H9 (cell line): ENCODE measurements around the gene CLEC2D. TPM values are rescaled to one million over a fixed set of nuclear protein-coding genes. Genes with fewer than 3 reads are reported as not detected.

Source experiments
- DNase-seq: peaks from one replicate; pipeline ENCODE4 v3.0.0-alpha.2; 2017
- H2AFZ ChIP-seq: one replicate; pipeline ENCODE4 v1.6.1; 2013; ENCODE audit warnings: mild to moderate bottlenecking, low read length, control low read depth, moderate library complexity
- H2AK5ac ChIP-seq: 2 replicates; pipeline ENCODE4 v1.6.1; 2013; ENCODE audit warnings: low read length, control low read depth, mixed read lengths; ENCODE audit not compliant: insufficient read length
- H2BK120ac ChIP-seq: one replicate; pipeline ENCODE4 v1.6.1; 2013; ENCODE audit warnings: low read depth, mild to moderate bottlenecking, low read length, control low read depth, inconsistent platforms; ENCODE audit not compliant: poor library complexity, severe bottlenecking
- H2BK12ac ChIP-seq: 2 replicates; pipeline ENCODE4 v1.6.1; 2013; ENCODE audit warnings: low read length, control low read depth, mixed read lengths, low read depth; ENCODE audit not compliant: insufficient read length
- H2BK15ac ChIP-seq: 2 replicates; pipeline ENCODE4 v1.6.1; 2013; ENCODE audit warnings: low read depth, low read length, control low read depth
- H2BK20ac ChIP-seq: one replicate; pipeline ENCODE4 v1.6.1; 2013; ENCODE audit warnings: low read depth, mild to moderate bottlenecking, low read length, control low read depth, inconsistent platforms; ENCODE audit not compliant: poor library complexity, severe bottlenecking
- H2BK5ac ChIP-seq: 2 replicates; pipeline ENCODE4 v1.6.1; 2013; ENCODE audit warnings: low read length, control low read depth, mixed read lengths; ENCODE audit not compliant: insufficient read length
- H3K14ac ChIP-seq: 2 replicates; pipeline ENCODE4 v1.6.1; 2013; ENCODE audit warnings: low read length, control low read depth; ENCODE audit not compliant: insufficient read depth
- H3K18ac ChIP-seq: 2 replicates; pipeline ENCODE4 v1.6.1; 2013; ENCODE audit warnings: low read depth, mild to moderate bottlenecking, mixed read lengths, low read length, control low read depth; ENCODE audit not compliant: insufficient read length
- H3K23ac ChIP-seq: 2 replicates; pipeline ENCODE4 v1.6.1; 2013; ENCODE audit warnings: low read length, control low read depth, mixed read lengths, low read depth; ENCODE audit not compliant: insufficient read length
- H3K23me2 ChIP-seq: 2 replicates; pipeline ENCODE4 v1.6.1; 2013; ENCODE audit warnings: low read depth, mild to moderate bottlenecking, mixed read lengths, low read length, control low read depth; ENCODE audit not compliant: insufficient read length, poor library complexity, severe bottlenecking
- H3K27ac ChIP-seq: 2 replicates; pipeline ENCODE4 v1.5.1; 2013; ENCODE audit warnings: low read length, control low read depth, mixed read lengths, low read depth; ENCODE audit not compliant: insufficient read length
- H3K27me3 ChIP-seq: 2 replicates; pipeline ENCODE4 v1.6.1; 2013; ENCODE audit warnings: low read length, control low read depth, inconsistent platforms; ENCODE audit not compliant: insufficient read depth
- H3K4ac ChIP-seq: 2 replicates; pipeline ENCODE4 v1.6.1; 2013; ENCODE audit warnings: low read depth, mild to moderate bottlenecking, control low read depth, inconsistent platforms, low read length, moderate library complexity
- H3K4me1 ChIP-seq: 2 replicates; pipeline ENCODE4 v1.6.1; 2013; ENCODE audit warnings: low read length, control low read depth, inconsistent platforms; ENCODE audit not compliant: insufficient read depth
- H3K4me2 ChIP-seq: 2 replicates; pipeline ENCODE4 v1.6.1; 2013; ENCODE audit warnings: low read length, control low read depth, mixed read lengths; ENCODE audit not compliant: insufficient read length, insufficient read depth
- H3K56ac ChIP-seq: 2 replicates; pipeline ENCODE4 v1.6.1; 2013; ENCODE audit warnings: low read depth, mild to moderate bottlenecking, mixed read lengths, low read length, control low read depth; ENCODE audit not compliant: insufficient read length
- H3K79me1 ChIP-seq: 2 replicates; pipeline ENCODE4 v1.6.1; 2013; ENCODE audit warnings: low read depth, mild to moderate bottlenecking, moderate library complexity, low read length, control low read depth, inconsistent platforms; ENCODE audit not compliant: insufficient read depth, poor library complexity, severe bottlenecking
- H3K79me2 ChIP-seq: 2 replicates; pipeline ENCODE4 v1.6.1; 2013; ENCODE audit warnings: low read length, control low read depth, inconsistent platforms; ENCODE audit not compliant: insufficient read depth
- H3K9ac ChIP-seq: 2 replicates; pipeline ENCODE4 v1.6.1; 2013; ENCODE audit warnings: low read length, control low read depth, mixed read lengths; ENCODE audit not compliant: insufficient read length; ENCODE audit errors: extremely low read depth
- H3K9me3 ChIP-seq: one replicate; pipeline ENCODE4 v1.6.1; 2013; ENCODE audit warnings: low read depth, low read length, inconsistent platforms; ENCODE audit not compliant: control insufficient read depth
- H3T11ph ChIP-seq: one replicate; pipeline ENCODE4 v1.6.1; 2013; ENCODE audit warnings: mild to moderate bottlenecking, low read length, control low read depth, inconsistent platforms
- H4K20me1 ChIP-seq: one replicate; pipeline ENCODE4 v1.6.1; 2013; ENCODE audit not compliant: control insufficient read depth, insufficient read length, insufficient read depth
- H4K5ac ChIP-seq: 2 replicates; pipeline ENCODE4 v1.6.1; 2013; ENCODE audit warnings: low read depth, mild to moderate bottlenecking, mixed read lengths, low read length, control low read depth; ENCODE audit not compliant: insufficient read length
- H4K8ac ChIP-seq: replicated peaks from 2 replicates; pipeline ENCODE4 v1.6.1; 2013; ENCODE audit warnings: low read length, control low read depth, mixed read lengths, low read depth; ENCODE audit not compliant: insufficient read length
- H4K91ac ChIP-seq: 2 replicates; pipeline ENCODE4 v1.6.1; 2013; ENCODE audit warnings: low read depth, mild to moderate bottlenecking, moderate library complexity, mixed read lengths, low read length, control low read depth; ENCODE audit not compliant: insufficient read length
- H3K27ac Mint-ChIP-seq, 3 experiments: 2 replicates in 2 of 3; 3 replicates in 1 of 3; pipeline ENCODE4 v1.8.0; 2020 to 2021; ENCODE audit warnings: mixed read lengths in 3 of 3, mild to moderate bottlenecking in 1 of 3, moderate library complexity in 1 of 3
- H3K27me3 Mint-ChIP-seq: 2 replicates; pipeline ENCODE4 v1.8.0; 2021; ENCODE audit warnings: low read depth, mild to moderate bottlenecking, moderate library complexity, mixed read lengths
- H3K36me3 Mint-ChIP-seq, 3 experiments: 2 replicates in 2 of 3; 3 replicates in 1 of 3; pipeline ENCODE4 v1.8.0; 2020 to 2021; ENCODE audit warnings: low read depth in 3 of 3, mixed read lengths in 3 of 3; ENCODE audit not compliant: insufficient read depth in 1 of 3
- H3K4me1 Mint-ChIP-seq, 2 experiments: 2 replicates each; pipeline ENCODE4 v1.8.0; 2020; ENCODE audit warnings: mixed read lengths in 2 of 2
- H3K4me3 Mint-ChIP-seq, 2 experiments: 2 replicates in 1 of 2; 3 replicates in 1 of 2; pipeline ENCODE4 v1.8.0; 2020 to 2021; ENCODE audit warnings: mild to moderate bottlenecking in 2 of 2, mixed read lengths in 2 of 2, moderate library complexity in 1 of 2
- H3K9me3 Mint-ChIP-seq, 2 experiments: 2 replicates in 1 of 2; 3 replicates in 1 of 2; pipeline ENCODE4 v1.8.0; 2020; ENCODE audit warnings: mild to moderate bottlenecking in 2 of 2, mixed read lengths in 2 of 2, moderate library complexity in 1 of 2
- CTCF ChIP-seq: fragments of 200-600 bp; sonication (generic); conservative IDR thresholded peaks from 3 replicates; pipeline ENCODE4 v1.8.0; 2021; ENCODE audit warnings: antibody characterized with exemption, mild to moderate bottlenecking
- WGBS: extraction: QIAGEN DNeasy Blood & Tissue Kit; methylation state at CpG from one replicate; pipeline ENCODE4 v1.1.7; 2013; ENCODE audit warnings: missing lambda C conversion rate, low lambda C conversion rate, mixed read lengths; ENCODE audit not compliant: insufficient read length; ENCODE audit errors: extremely low coverage; 5-methylcytosine and 5-hydroxymethylcytosine counted together
- total RNA-seq: library from RNA; stranded (reverse); gene quantifications from 2 replicates; pipeline ENCODE4 v1.2.1, GENCODE V29; 2021

CLEC2D gene
- total RNA-seq, 1 experiment from 2014 or later = 2.1 TPM

- Mint-ChIP-seq H3K27me3 (no peaks in the 10 kb centered on the region), H3K27ac (no peak overlapping the region), H3K9me3 (no peaks in the 10 kb centered on the region), H3K4me3 (no peak overlapping the region), H3K36me3 (no peaks in the 10 kb centered on the region), H3K4me1 (no peaks in the 10 kb centered on the region)
- H2BK20ac ChIP-seq = no peak overlapping the region
- no peaks in the 10 kb centered on the region for H3K23me2 ChIP-seq
- H3T11ph ChIP-seq = no peak overlapping the region
- WGBS = no CpG with 5 or more reads among the region's 1 CpG
- no peak overlapping the region for H2AK5ac ChIP-seq
- H3K18ac ChIP-seq = no peak overlapping the region
- no peak for DNase-seq
- H3K14ac ChIP-seq = no peak overlapping the region
- no peak overlapping the region for H3K4me2 ChIP-seq
- no peaks in the 10 kb centered on the region for H4K20me1 ChIP-seq
- H3K27ac ChIP-seq = no peak overlapping the region
- no peak overlapping the region for H3K4ac ChIP-seq
- no peaks in the 10 kb centered on the region for H3K79me1 ChIP-seq
- no peak overlapping the region for H3K9ac ChIP-seq
- no peak for TF ChIP-seq CTCF
- no peak overlapping the region for H2BK120ac ChIP-seq
- H4K8ac ChIP-seq = no peak overlapping the region
- no peak overlapping the region for H2BK12ac ChIP-seq
- no peak overlapping the region for H4K5ac ChIP-seq
- no peaks in the 10 kb centered on the region for H3K79me2 ChIP-seq
- H3K56ac ChIP-seq = no peak overlapping the region
- no peak overlapping the region for H4K91ac ChIP-seq
- no peaks in the 10 kb centered on the region for H3K27me3 ChIP-seq
- H2BK15ac ChIP-seq = no peak overlapping the region
- H3K9me3 ChIP-seq = no peaks in the 10 kb centered on the region
- H2BK5ac ChIP-seq = no peak overlapping the region
- no peak overlapping the region for H3K23ac ChIP-seq
- no peak overlapping the region for H2AFZ ChIP-seq
- no peaks in the 10 kb centered on the region for H3K4me1 ChIP-seq
Measured at GRCh38 chr12:9727813-9728212, 58.3 kb downstream of the CLEC2D start.
